ENCODE results near the gene EPHA5. TPM values are rescaled to one million over a fixed set of nuclear protein-coding genes. Genes with fewer than 3 reads are reported as not detected.

Gene EPHA5
- total RNA-seq, 1 experiment from 2014 or later, result 2.0 TPM

GRCh38 chr4:65367306-65367705, 303.0 kb downstream of the EPHA5 start:
- Histone ChIP-seq H3K4me2 (ENCODE audit: low read length) (no peak overlapping the region), H3K27me3 (ENCODE audit: low read length) (no peaks in the 10 kb centered on the region), H3F3A (ENCODE audit: low read length, unreplicated experiment) (no peaks in the 10 kb centered on the region), H4K20me1 (ENCODE audit: low read length) (no peaks in the 10 kb centered on the region), H2AFZ (ENCODE audit: low read length) (no peak overlapping the region), H3K27ac (ENCODE audit: low read length) (no peak overlapping the region), H3K9me3 (ENCODE audit: low read length) (no peaks in the 10 kb centered on the region), H3K4me1 (ENCODE audit: insufficient read depth, low read length) (no peaks in the 10 kb centered on the region; the same call in 1 of the 2 replicates), H3K9me2 (replicated peaks; ENCODE audit: low read length) (no peaks in the 10 kb centered on the region), H3K4me3 (ENCODE audit: low read length) (no peak overlapping the region), H3K9ac (ENCODE audit: low read length) (no peak overlapping the region), H3K36me3 (ENCODE audit: low read depth, low read length) (no peaks in the 10 kb centered on the region), H3K79me2 (ENCODE audit: low read length) (no peaks in the 10 kb centered on the region)
- ChIA-PET CTCF (no interaction called here), POLR2A (ENCODE audit: unreplicated experiment) (no interaction called here)
- 0 out of 2 replicates have a peak, but pooled peaks have one; percentile 13 for ATAC-seq
- no peak for TF ChIP-seq EZH2 (IDR thresholded peaks at IDR 0.05; ENCODE audit: low read length, unreplicated experiment)
- no peak for TF ChIP-seq CTCF (conservative IDR thresholded peaks at IDR 0.05; ENCODE audit: low read depth, low read length)
- no peak for TF ChIP-seq EZH2phosphoT487 (IDR thresholded peaks at IDR 0.05; ENCODE audit: borderline replicate concordance, low read length)
- DNase-seq, result peak; percentile 44
- BruUV-seq (replicated peaks), result no TSS peak
- intact Hi-C loops (cut with micrococcal nuclease), result no loop called here

GRCh38 chr4:65358914-65359313, 311.4 kb downstream of the EPHA5 start:
- Histone ChIP-seq H4K20me1 (ENCODE audit: low read length) (no peaks in the 10 kb centered on the region), H3K79me2 (ENCODE audit: low read length) (no peaks in the 10 kb centered on the region), H3K4me2 (ENCODE audit: low read length) (no peak overlapping the region), H3F3A (ENCODE audit: low read length, unreplicated experiment) (no peaks in the 10 kb centered on the region), H3K4me1 (ENCODE audit: insufficient read depth, low read length) (no peaks in the 10 kb centered on the region; the same call in 1 of the 2 replicates), H3K9ac (ENCODE audit: low read length) (no peak overlapping the region), H3K27ac (ENCODE audit: low read length) (no peak overlapping the region), H3K4me3 (ENCODE audit: low read length) (no peak overlapping the region), H3K36me3 (ENCODE audit: low read depth, low read length) (no peaks in the 10 kb centered on the region), H3K9me3 (ENCODE audit: low read length) (no peaks in the 10 kb centered on the region), H3K27me3 (ENCODE audit: low read length) (no peaks in the 10 kb centered on the region), H2AFZ (ENCODE audit: low read length) (no peak overlapping the region), H3K9me2 (replicated peaks; ENCODE audit: low read length) (no peaks in the 10 kb centered on the region)
- BruUV-seq (replicated peaks), result no TSS peak
- ChIA-PET CTCF (no interaction called here), POLR2A (ENCODE audit: unreplicated experiment) (no interaction called here)
- intact Hi-C loops (cut with micrococcal nuclease), result no loop called here
- TF ChIP-seq CTCF (conservative IDR thresholded peaks at IDR 0.05; ENCODE audit: low read depth, low read length) (no peak), EZH2phosphoT487 (IDR thresholded peaks at IDR 0.05; ENCODE audit: borderline replicate concordance, low read length) (no peak), EZH2 (IDR thresholded peaks at IDR 0.05; ENCODE audit: low read length, unreplicated experiment) (no peak)
- ATAC-seq (no peak), DNase-seq (no peak)

DNA sequence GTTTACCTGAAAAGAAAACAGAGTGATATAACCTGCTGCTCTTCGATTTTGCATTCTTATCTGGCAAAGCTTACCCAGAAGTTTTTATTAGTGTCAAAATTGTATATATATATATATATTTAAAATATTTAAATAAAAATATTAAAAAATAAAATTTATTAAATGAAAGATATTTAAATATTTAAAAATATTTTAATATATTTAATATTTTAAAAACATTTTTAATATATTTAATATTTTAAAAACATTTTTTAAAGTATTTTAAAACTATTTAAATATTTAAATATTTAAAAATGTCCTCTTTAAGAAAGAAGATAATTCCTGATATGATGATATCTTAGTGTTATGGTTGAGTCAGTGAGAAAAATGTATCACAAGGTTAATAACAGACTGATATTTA, 317.2 kb downstream of the EPHA5 start:
- POLR2A ChIA-PET (ENCODE audit: unreplicated experiment), result no interaction called here
- no peaks in the 10 kb centered on the region for H3K9me2 ChIP-seq (replicated peaks; ENCODE audit: low read length)
- CTCF ChIA-PET, result no interaction called here

More for the DNA sequence above, 317.2 kb downstream of the EPHA5 start:
- no peaks in the 10 kb centered on the region for H3F3A ChIP-seq (ENCODE audit: low read length, unreplicated experiment)
- H2AFZ ChIP-seq (ENCODE audit: low read length), result no peak overlapping the region
- H3K9me3 ChIP-seq (ENCODE audit: low read length), result no peaks in the 10 kb centered on the region
- TF ChIP-seq CTCF (conservative IDR thresholded peaks at IDR 0.05; ENCODE audit: low read depth, low read length) (no peak), EZH2 (IDR thresholded peaks at IDR 0.05; ENCODE audit: low read length, unreplicated experiment) (no peak), EZH2phosphoT487 (IDR thresholded peaks at IDR 0.05; ENCODE audit: borderline replicate concordance, low read length) (no peak)
- no peak overlapping the region for H3K27ac ChIP-seq (ENCODE audit: low read length)
- no peaks in the 10 kb centered on the region for H3K27me3 ChIP-seq (ENCODE audit: low read length)
- H3K4me3 ChIP-seq (ENCODE audit: low read length), result no peak overlapping the region
- H3K79me2 ChIP-seq (ENCODE audit: low read length), result no peaks in the 10 kb centered on the region
- no peak overlapping the region for H3K9ac ChIP-seq (ENCODE audit: low read length)
- H3K4me2 ChIP-seq (ENCODE audit: low read length), result no peak overlapping the region
- no peak for ATAC-seq
- intact Hi-C loops (cut with micrococcal nuclease), result no loop called here
- no peaks in the 10 kb centered on the region for H3K4me1 ChIP-seq (ENCODE audit: insufficient read depth, low read length)
- no peaks in the 10 kb centered on the region for H3K36me3 ChIP-seq (ENCODE audit: low read depth, low read length)
- no peaks in the 10 kb centered on the region for H4K20me1 ChIP-seq (ENCODE audit: low read length)
- BruUV-seq (replicated peaks), result no TSS peak
- DNase-seq, result no peak

Measured in PC-3 (cell line).